ENCODE results near the gene CFAP58. TPM values are rescaled to one million over a fixed set of nuclear protein-coding genes. Genes with fewer than 3 reads are reported as not detected.

The CFAP58 gene
- total RNA-seq, 2 experiments from 2014 or later, result not detected

DNA sequence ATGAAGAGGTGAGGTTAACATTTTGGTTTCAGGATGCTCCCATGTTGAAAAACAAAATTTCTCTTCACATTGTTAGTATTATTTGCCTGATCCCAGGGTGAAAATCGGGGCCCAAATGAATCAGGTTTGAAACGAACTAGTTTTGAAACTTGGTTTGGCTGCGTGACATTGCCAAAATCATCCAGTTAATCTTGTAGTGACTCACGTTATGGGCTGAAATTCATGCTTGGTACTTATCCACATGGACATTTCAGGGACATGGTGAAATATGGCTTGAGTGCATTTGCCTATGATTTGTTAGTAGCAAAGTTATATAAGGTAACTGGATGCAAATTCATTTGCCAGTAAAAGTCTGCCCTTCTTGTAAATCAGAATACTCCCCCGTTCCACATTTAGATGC is 97.3 kb downstream of the CFAP58 start:
- H3K36me3 Mint-ChIP-seq (ENCODE audit: low read depth), result no peaks in the 10 kb centered on the region
- ATAC-seq (ENCODE audit: poor library complexity) (no peak), DNase-seq (no peak)
- no peak overlapping the region for H3K4me3 Mint-ChIP-seq
- H3K9me3 Mint-ChIP-seq, result no peaks in the 10 kb centered on the region
- intact Hi-C loops (cut with DNase I, micrococcal nuclease), result no loop called here
- Histone ChIP-seq H3K9me3 (ENCODE audit: control insufficient read depth in 1 of 2, insufficient read depth in 1 of 2, low read length in 2 of 2) (no peaks in the 10 kb centered on the region), H3K36me3 (ENCODE audit: insufficient read depth, low read length) (no peaks in the 10 kb centered on the region), H3K4me3 (ENCODE audit: low read length) (no peak overlapping the region), H3K27me3 (ENCODE audit: control insufficient read depth in 1 of 2, insufficient read depth in 2 of 2, low read length in 2 of 2) (peaks cover 3 to 7% of the 10 kb centered on the region in 2 experiments), H3K4me1 (ENCODE audit: insufficient read depth, low read length) (no peaks in the 10 kb centered on the region), H3K27ac (ENCODE audit: low read depth in 1 of 2, low read length in 2 of 2) (no peak overlapping the region)
- ChIA-PET POLR2A (no interaction called here), CTCF (no interaction called here)
- H3K4me1 Mint-ChIP-seq (ENCODE audit: low read depth), result no peaks in the 10 kb centered on the region
- H3K27ac Mint-ChIP-seq, result no peak overlapping the region
- TF ChIP-seq, protein P1, sequence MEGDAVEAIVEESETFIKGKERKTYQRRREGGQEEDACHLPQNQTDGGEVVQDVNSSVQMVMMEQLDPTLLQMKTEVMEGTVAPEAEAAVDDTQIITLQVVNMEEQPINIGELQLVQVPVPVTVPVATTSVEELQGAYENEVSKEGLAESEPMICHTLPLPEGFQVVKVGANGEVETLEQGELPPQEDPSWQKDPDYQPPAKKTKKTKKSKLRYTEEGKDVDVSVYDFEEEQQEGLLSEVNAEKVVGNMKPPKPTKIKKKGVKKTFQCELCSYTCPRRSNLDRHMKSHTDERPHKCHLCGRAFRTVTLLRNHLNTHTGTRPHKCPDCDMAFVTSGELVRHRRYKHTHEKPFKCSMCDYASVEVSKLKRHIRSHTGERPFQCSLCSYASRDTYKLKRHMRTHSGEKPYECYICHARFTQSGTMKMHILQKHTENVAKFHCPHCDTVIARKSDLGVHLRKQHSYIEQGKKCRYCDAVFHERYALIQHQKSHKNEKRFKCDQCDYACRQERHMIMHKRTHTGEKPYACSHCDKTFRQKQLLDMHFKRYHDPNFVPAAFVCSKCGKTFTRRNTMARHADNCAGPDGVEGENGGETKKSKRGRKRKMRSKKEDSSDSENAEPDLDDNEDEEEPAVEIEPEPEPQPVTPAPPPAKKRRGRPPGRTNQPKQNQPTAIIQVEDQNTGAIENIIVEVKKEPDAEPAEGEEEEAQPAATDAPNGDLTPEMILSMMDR (IDR thresholded peaks at IDR 0.05), result no peak
- H3K27me3 Mint-ChIP-seq, result peaks cover 53% of the 10 kb centered on the region

DNA sequence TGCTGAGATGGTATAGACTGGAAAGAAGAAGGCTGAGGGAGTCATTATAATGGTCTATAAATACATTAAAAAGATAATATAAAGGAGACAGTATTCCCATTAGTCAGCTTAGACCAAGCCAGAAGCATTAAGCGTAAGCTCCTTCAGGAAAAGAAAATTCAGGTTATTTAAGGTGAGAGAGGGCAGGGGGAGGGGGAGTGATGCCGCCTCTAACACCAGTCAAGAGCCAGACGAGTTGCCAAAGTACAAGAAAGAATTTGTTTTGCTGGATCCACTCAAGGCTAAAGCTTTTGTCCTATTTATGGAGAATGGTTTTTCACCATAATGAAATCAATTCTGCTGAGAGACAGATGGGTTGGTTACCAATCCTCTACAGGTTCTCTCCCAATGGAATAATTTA is 99.3 kb downstream of the CFAP58 start:
- H3K27ac Mint-ChIP-seq, result no peak overlapping the region
- no peak for ATAC-seq (ENCODE audit: poor library complexity)
- H3K4me3 ChIP-seq (ENCODE audit: low read length), result no peak overlapping the region
- TF ChIP-seq, protein P1 (IDR thresholded peaks at IDR 0.05), result no peak
- peaks cover 3 to 7% of the 10 kb centered on the region in 2 experiments for H3K27me3 ChIP-seq (ENCODE audit: control insufficient read depth in 1 of 2, insufficient read depth in 2 of 2, low read length in 2 of 2)
- ChIA-PET CTCF (no interaction called here), POLR2A (no interaction called here)
- peaks cover 36% of the 10 kb centered on the region for H3K27me3 Mint-ChIP-seq
- intact Hi-C loops (cut with DNase I, micrococcal nuclease), result no loop called here
- DNase-seq, result no peak
- no peaks in the 10 kb centered on the region for H3K9me3 ChIP-seq (ENCODE audit: control insufficient read depth in 1 of 2, insufficient read depth in 1 of 2, low read length in 2 of 2)
- no peaks in the 10 kb centered on the region for H3K4me1 Mint-ChIP-seq (ENCODE audit: low read depth)
- H3K27ac ChIP-seq (ENCODE audit: low read depth in 1 of 2, low read length in 2 of 2), result no peak overlapping the region
- H3K36me3 ChIP-seq (ENCODE audit: insufficient read depth, low read length), result no peaks in the 10 kb centered on the region
- no peaks in the 10 kb centered on the region for H3K4me1 ChIP-seq (ENCODE audit: insufficient read depth, low read length)
- H3K36me3 Mint-ChIP-seq (ENCODE audit: low read depth), result no peaks in the 10 kb centered on the region
- no peaks in the 10 kb centered on the region for H3K9me3 Mint-ChIP-seq
- no peak overlapping the region for H3K4me3 Mint-ChIP-seq

DNA sequence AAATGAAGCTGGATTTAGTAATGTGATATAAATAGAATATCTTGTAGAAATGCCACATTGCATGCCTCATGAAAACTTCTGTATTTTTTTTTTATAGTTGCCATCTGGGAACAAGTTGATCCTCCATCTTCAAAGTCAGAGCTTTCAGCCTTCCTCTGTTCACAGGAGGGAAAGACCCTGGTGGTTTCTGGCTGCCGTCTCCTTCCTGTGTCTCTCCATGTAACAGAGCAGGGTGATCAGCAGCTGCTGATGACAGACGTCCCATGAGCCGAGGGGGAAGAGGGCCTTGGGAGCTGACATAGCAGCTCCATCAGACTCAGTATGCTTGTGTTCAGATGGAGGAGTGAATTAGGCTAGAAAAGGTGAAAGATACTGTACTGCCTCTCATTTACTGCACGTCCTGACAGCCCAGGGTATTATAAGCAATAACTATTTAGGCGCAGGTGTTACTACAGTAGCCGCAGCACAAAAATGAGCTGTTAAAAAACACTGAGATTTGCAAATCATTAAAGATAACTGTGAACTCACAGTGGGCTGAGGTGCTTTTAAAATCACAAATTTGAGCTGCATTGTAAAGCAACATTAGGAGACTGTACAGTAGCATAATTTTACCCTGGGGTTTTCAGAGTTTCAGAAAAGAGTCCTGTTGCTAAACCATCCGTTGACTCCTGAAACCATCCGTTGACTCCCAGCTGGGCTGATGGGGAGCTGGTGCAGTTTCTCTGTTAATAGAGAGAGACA is 103.3 kb downstream of the CFAP58 start:
- Histone ChIP-seq H3K27me3 (ENCODE audit: control insufficient read depth in 1 of 2, insufficient read depth in 2 of 2, low read length in 2 of 2) (no peaks in the 10 kb centered on the region), H3K9me3 (ENCODE audit: control insufficient read depth in 1 of 2, insufficient read depth in 1 of 2, low read length in 2 of 2) (no peaks in the 10 kb centered on the region), H3K4me3 (ENCODE audit: low read length) (no peak overlapping the region), H3K4me1 (ENCODE audit: insufficient read depth, low read length) (no peaks in the 10 kb centered on the region), H3K27ac (ENCODE audit: low read depth in 1 of 2, low read length in 2 of 2) (no peak overlapping the region), H3K36me3 (ENCODE audit: insufficient read depth, low read length) (no peaks in the 10 kb centered on the region)
- intact Hi-C loops (cut with DNase I, micrococcal nuclease), result no loop called here
- ATAC-seq (ENCODE audit: poor library complexity), result no peak
- POLR2A ChIA-PET, result no interaction called here
- no peak overlapping the region for H3K4me3 Mint-ChIP-seq
- no peak overlapping the region for H3K27ac Mint-ChIP-seq
- DNase-seq, result peak in 1 of 14 experiments; percentile 2
- peaks cover 33% of the 10 kb centered on the region for H3K27me3 Mint-ChIP-seq
- H3K9me3 Mint-ChIP-seq, result no peaks in the 10 kb centered on the region
- CTCF ChIA-PET, result no interaction called here
- H3K4me1 Mint-ChIP-seq (ENCODE audit: low read depth), result no peaks in the 10 kb centered on the region
- no peaks in the 10 kb centered on the region for H3K36me3 Mint-ChIP-seq (ENCODE audit: low read depth)
- TF ChIP-seq, protein P1 (IDR thresholded peaks at IDR 0.05), result no peak
